Fibroblast of skin of scalp (primary cell): ENCODE measurements around the gene SIK3.
A peak's percentile ranks its signal among the peaks of the same experiment; 100 is the strongest.

Experiments
- DNase-seq: peaks from one replicate; pipeline ENCODE4 v3.0.0-alpha.2; 2013

Gene SIK3

GRCh38 chr11:116861539-116861938 lies 236.7 kb downstream of the SIK3 start:
- peak; percentile 72 for DNase-seq

GRCh38 chr11:116860303-116860702 lies 237.9 kb downstream of the SIK3 start:
- DNase-seq, result no peak

- DNase-seq, result no peak
Measured at GRCh38 chr11:116859175-116859574, 239.1 kb downstream of the SIK3 start.

GRCh38 chr11:116857936-116858335 lies 240.3 kb downstream of the SIK3 start:
- DNase-seq, result no peak

- DNase-seq, result no peak
Measured at GRCh38 chr11:116857316-116857715, 240.9 kb downstream of the SIK3 start.

GRCh38 chr11:116856423-116856822 lies 241.8 kb downstream of the SIK3 start:
- no peak for DNase-seq

- DNase-seq, result no peak
Measured at GRCh38 chr11:116855413-116855812, 242.8 kb downstream of the SIK3 start.

GRCh38 chr11:116853461-116854073 lies 244.7 kb downstream of the SIK3 start:
- peak; percentile 76 for DNase-seq

GRCh38 chr11:116852261-116853031 lies 245.8 kb downstream of the SIK3 start:
- DNase-seq, result no peak

GRCh38 chr11:116851626-116852025 lies 246.6 kb downstream of the SIK3 start:
- DNase-seq, result no peak

- DNase-seq, result no peak
Measured at GRCh38 chr11:116849486-116849885, 248.7 kb downstream of the SIK3 start.

- no peak for DNase-seq
Measured at GRCh38 chr11:116849060-116849459, 249.2 kb downstream of the SIK3 start.

- no peak for DNase-seq
Measured at GRCh38 chr11:116847612-116848011, 250.6 kb downstream of the SIK3 start.

- no peak for DNase-seq
Measured at GRCh38 chr11:116844722-116845121, 253.5 kb downstream of the SIK3 start.

GRCh38 chr11:116843661-116844060 lies 254.6 kb downstream of the SIK3 start:
- DNase-seq, result no peak

GRCh38 chr11:116842909-116843308 lies 255.3 kb downstream of the SIK3 start:
- DNase-seq, result no peak

- DNase-seq, result no peak
Measured at GRCh38 chr11:116842117-116842516, 256.1 kb downstream of the SIK3 start.

GRCh38 chr11:116840746-116841296 lies 257.4 kb downstream of the SIK3 start:
- no peak for DNase-seq

- peak; percentile 29 for DNase-seq
Measured at GRCh38 chr11:116840224-116840745, 257.9 kb downstream of the SIK3 start.

- no peak for DNase-seq
Measured at GRCh38 chr11:116838321-116839084, 259.7 kb downstream of the SIK3 start.

- peak; percentile 32 for DNase-seq
Measured at GRCh38 chr11:116837231-116838091, 260.8 kb downstream of the SIK3 start, which contains the start of gene APOA1. Gene APOA1, minus strand, starts transcription at chr11:116837622. Its CDS starts 235 bp downstream, at chr11:116837387.

- no peak for DNase-seq
Measured at GRCh38 chr11:116836632-116836991, 261.6 kb downstream of the SIK3 start.
